ENCODE data around the gene GALNT11. TPM values are rescaled to one million over a fixed set of nuclear protein-coding genes. Genes with fewer than 3 reads are reported as not detected.
A peak's percentile ranks its signal among the peaks of the same experiment; 100 is the strongest.

Gene GALNT11
- total and polyA plus RNA-seq, 2 of the 4 experiments (the other 2 are of a cell fraction): 24.4 to 29.3 TPM

DNA sequence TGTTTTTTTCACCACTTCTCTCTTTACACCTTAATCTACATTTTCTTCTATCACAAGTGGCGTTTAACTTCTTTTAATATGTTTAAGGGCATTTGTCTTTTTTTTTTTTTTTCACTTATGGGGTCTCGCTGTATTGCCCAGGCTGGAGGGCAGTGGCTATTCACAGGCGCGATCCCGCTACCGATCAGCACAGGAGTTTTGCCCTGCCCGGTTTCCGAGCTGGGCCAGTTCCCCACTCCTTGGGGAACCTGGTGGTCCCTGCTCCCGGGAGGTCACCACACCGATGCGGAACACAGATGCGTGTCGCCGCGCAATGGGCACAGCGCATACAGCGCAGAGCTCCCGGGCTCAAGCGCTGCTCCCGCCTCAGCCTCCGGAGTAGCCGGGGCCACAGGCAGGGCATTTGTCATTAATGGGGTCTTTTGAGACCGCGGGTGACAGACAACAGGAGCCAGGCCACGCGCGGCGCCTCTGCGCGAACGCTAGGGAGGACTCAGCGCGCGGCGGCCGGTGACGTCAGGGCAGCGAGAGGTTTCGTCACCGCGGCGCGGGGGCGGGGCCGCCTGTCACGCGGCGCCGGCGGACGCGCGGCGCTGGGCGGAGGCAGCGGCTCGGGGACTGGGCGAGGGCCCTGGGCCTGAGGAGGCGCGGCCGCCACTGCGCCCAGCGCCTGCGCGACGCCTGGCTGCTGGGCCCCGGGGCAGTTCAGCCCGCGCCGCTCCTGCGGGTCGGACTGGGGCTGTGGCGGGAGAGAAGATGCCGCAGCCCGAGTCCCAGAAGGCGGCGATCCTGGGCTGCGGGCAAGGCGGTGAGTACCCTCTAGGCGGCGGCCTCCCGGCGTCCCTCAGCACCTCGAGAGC lies at the start of gene GALNT11 (continued):
- TF ChIP-seq CEBPB (IDR thresholded peaks at IDR 0.05; ENCODE audit: low read depth, low read length) (peak; percentile 91), NFE2L2 (IDR thresholded peaks at IDR 0.05; ENCODE audit: low read depth, low read length) (no peak)

DNA sequence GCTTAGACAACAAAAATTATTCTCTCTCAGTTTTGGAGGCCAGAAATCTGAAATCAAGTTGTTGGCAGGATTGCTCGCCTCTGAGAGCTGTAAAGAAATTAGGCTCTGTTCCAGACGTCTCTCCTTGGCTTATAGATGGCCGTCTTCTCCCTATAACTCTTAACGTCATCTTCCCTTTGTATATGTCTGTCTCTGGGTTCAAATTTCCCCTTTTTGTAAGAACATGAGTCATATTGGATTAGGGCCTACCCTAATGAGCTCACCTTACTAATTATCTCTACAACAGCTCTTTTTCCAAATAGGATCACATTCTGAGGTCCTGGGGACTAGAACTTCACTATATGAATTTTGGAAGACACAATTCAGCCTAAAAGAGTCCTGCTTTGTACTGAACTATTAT lies 46.9 kb upstream of the GALNT11 start:
- no peak overlapping the region for H2BK15ac ChIP-seq (ENCODE audit: low read depth, low read length)
- POLR2A ChIA-PET (ENCODE audit: unreplicated experiment): no interaction called here
- no peak overlapping the region for H3K4ac ChIP-seq (ENCODE audit: low read depth, low read length)
- H3K18ac ChIP-seq (ENCODE audit: low read depth, low read length): no peak overlapping the region
- no peak overlapping the region for H3K14ac ChIP-seq (replicated peaks; ENCODE audit: low read depth, low read length)
- TF ChIP-seq, protein P1, sequence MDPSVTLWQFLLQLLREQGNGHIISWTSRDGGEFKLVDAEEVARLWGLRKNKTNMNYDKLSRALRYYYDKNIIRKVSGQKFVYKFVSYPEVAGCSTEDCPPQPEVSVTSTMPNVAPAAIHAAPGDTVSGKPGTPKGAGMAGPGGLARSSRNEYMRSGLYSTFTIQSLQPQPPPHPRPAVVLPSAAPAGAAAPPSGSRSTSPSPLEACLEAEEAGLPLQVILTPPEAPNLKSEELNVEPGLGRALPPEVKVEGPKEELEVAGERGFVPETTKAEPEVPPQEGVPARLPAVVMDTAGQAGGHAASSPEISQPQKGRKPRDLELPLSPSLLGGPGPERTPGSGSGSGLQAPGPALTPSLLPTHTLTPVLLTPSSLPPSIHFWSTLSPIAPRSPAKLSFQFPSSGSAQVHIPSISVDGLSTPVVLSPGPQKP (IDR thresholded peaks at IDR 0.05; ENCODE audit: borderline replicate concordance, low read depth, low read length): no peak
- TF ChIP-seq, protein P2, sequence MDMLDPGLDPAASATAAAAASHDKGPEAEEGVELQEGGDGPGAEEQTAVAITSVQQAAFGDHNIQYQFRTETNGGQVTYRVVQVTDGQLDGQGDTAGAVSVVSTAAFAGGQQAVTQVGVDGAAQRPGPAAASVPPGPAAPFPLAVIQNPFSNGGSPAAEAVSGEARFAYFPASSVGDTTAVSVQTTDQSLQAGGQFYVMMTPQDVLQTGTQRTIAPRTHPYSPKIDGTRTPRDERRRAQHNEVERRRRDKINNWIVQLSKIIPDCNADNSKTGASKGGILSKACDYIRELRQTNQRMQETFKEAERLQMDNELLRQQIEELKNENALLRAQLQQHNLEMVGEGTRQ (IDR thresholded peaks at IDR 0.05; ENCODE audit: low read depth, low read length): no peak
- TF ChIP-seq MAFK (IDR thresholded peaks at IDR 0.05; ENCODE audit: low read depth, low read length): no peak
- no peak overlapping the region for H3K23ac ChIP-seq (ENCODE audit: low read depth, low read length)
- no peak overlapping the region for H4K5ac ChIP-seq (ENCODE audit: low read depth, low read length)
- in situ Hi-C loops (cut with MboI; ENCODE audit: low sequenced_read_pairs): no loop called here
- H2AK9ac ChIP-seq (replicated peaks; ENCODE audit: low read depth, low read length, poor library complexity): no peak overlapping the region
- no peak overlapping the region for H3K56ac ChIP-seq (ENCODE audit: extremely low read depth, insufficient read depth, low read length)
- no peaks in the 10 kb centered on the region for H3K9me1 ChIP-seq (ENCODE audit: insufficient read depth, low read length)
- CTCF ChIA-PET: no interaction called here
- H3K27ac ChIP-seq (ENCODE audit: insufficient read depth, low read length): no peak overlapping the region
- H4K8ac ChIP-seq (ENCODE audit: low read depth in 2 of 2, low read length in 2 of 2): no peak overlapping the region
- ATAC-seq (ENCODE audit: low read depth): no peak
- no peak overlapping the region for H2BK5ac ChIP-seq (ENCODE audit: low read depth, low read length, poor library complexity, severe bottlenecking)
- no TSS peak for BruUV-seq (replicated peaks)
- no CpG with 5 or more reads among the region's 4 CpGs for WGBS, 2 experiments (ENCODE audit: extremely low coverage in 2 of 2, insufficient read length in 1 of 2)
- H2BK20ac ChIP-seq (ENCODE audit: low read depth, low read length): no peak overlapping the region
- H3K79me1 ChIP-seq (ENCODE audit: low read depth in 1 of 2, low read length in 2 of 2): no peaks in the 10 kb centered on the region
- no peaks in the 10 kb centered on the region for H4K20me1 ChIP-seq (ENCODE audit: insufficient read depth, low read length)
- no peak overlapping the region for H3K9ac ChIP-seq (ENCODE audit: low read depth, low read length)
- no peak overlapping the region for H3K4me3 ChIP-seq (ENCODE audit: insufficient read depth, low read depth, low read length)
- dilution Hi-C loops (cut with HindIII; ENCODE audit: low sequenced_read_pairs, unreplicated experiment): no loop called here
- no peak overlapping the region for H2AFZ ChIP-seq (replicated peaks; ENCODE audit: low read length, poor library complexity)
- intact Hi-C loops (cut with micrococcal nuclease): no loop called here
- no peaks in the 10 kb centered on the region for H3K36me3 ChIP-seq (ENCODE audit: control insufficient read depth, insufficient read depth, low read length)
- no peaks in the 10 kb centered on the region for H3K27me3 ChIP-seq (ENCODE audit: control insufficient read depth, insufficient read depth, low read length)
- no peak overlapping the region for H2BK120ac ChIP-seq (ENCODE audit: low read depth, low read length)
- H4K91ac ChIP-seq (ENCODE audit: insufficient read depth, low read depth, low read length): no peak overlapping the region
- H3K4me2 ChIP-seq (ENCODE audit: low read depth, low read length): no peak overlapping the region
- no peaks in the 10 kb centered on the region for H3K9me3 ChIP-seq (ENCODE audit: control insufficient read depth, insufficient read depth, low read length)
- no peak for DNase-seq
- no peaks in the 10 kb centered on the region for H3K4me1 ChIP-seq (ENCODE audit: control insufficient read depth, insufficient read depth, low read length)
- no peak overlapping the region for H2AK5ac ChIP-seq (ENCODE audit: low read depth, low read length)

Data from IMR-90 (cell line).